Fibroblast of skin of abdomen (primary cell): ENCODE data around the gene MAP4K4.

Experiments
- DNase-seq: peaks from one replicate; pipeline ENCODE4 v3.0.0-alpha.2; 2013

Gene MAP4K4

DNA sequence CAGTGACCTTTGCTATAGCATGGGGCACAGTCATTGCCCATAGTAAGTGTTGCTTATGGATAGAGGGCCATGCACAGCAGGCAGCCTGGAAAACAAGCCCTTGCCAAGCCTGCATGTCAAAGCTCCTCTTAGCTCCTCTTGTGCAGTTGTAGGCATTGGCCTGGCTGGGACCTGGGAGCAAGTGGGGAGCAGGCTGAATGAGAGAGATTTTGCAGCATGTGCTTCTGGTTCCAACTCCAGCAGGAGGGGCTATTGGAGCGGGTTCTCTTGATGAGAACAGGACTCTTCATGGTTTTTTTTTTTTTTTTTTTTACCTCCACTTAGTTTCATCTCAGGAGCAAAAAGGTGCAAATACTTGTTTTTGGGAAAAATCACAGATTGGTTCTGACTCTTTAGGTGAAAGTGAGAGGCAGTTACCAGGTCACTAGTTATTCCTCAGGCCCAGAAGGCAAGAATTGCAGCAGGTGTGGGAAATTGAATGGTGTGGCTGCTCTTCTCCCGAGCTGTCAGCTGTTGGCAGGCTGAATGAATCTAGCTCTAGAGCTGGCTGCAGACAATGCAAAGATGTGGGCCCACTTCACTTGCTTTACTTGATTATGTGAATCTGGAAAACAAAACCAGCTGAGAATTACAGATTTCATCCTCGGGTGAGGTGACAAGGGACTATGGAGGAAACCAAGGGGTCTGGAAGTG is 95.9 kb downstream of the MAP4K4 start:
- peak; percentile 20 for DNase-seq

DNA sequence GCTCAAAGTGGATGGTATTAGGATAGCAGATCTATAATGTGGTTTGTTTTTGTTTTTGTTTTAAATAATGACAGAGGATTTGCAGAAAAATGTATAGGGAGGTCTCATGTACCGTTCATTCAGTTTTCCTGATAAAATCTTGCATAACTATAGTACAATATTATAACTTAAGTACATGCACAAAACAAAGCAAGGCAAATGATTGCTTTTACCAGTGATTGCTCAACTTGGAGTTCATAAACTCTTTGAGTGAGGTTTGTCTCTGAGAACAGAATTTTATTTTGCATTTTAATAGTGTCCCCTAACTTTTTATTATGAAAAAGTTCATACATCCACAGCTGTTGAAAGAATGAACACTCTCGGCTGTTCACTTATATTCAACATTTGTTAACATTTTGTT is 96.6 kb downstream of the MAP4K4 start:
- no peak for DNase-seq

DNA sequence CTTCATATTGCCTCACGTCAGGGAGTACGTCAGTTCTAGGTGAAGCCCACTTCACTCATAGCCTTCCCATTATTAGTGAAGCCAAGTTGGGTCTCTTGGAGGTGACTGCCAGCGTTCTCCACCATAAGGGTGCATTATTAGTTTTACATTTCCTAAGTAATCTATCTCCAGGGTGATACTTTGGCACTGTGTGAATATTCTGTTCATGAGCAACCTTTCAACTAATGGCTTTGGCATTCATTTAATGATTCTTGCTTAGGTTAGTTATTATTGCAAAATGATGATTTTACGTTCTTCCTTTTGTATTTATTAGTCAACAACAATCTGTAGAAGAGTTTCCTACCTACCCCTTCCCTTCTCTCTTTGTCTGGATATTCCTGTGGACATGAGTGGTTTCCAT is 97.5 kb downstream of the MAP4K4 start:
- no peak for DNase-seq

DNA sequence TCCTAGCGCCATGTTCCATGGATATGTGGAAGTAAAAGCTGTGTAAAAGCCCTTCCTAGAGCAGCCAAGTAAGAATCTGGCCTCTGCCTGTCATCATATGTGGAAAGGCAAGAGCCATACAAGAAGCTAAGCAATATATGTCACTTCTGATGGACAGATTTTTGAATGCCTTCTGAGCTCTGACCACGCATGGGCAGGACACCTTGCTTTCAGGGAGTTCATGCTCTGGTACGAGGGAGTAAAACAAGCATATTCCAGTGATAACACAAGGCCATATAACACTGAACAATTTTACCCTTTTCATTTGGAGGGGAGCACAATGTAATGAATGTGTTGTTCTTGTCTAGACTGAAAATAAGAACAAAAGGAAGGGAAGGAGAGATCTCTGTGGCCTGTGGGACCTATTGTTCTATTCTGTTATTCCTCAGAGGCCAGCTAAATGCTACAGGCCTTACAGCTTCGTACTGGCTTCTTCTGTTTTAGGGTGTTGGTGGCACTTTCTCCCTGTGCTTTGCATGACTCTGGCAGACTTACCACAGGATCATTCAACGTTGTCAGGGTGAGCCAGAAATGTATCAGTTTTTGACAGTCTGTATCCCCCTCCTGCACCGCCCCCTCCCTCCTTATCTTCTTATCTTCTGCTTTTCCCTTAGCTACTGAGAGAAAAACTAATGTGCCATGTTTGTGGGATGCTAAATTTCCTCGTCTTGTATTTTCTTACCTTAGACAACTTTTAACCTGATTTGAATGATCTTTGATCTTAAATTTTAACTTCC is 99.5 kb downstream of the MAP4K4 start:
- no peak for DNase-seq

DNA sequence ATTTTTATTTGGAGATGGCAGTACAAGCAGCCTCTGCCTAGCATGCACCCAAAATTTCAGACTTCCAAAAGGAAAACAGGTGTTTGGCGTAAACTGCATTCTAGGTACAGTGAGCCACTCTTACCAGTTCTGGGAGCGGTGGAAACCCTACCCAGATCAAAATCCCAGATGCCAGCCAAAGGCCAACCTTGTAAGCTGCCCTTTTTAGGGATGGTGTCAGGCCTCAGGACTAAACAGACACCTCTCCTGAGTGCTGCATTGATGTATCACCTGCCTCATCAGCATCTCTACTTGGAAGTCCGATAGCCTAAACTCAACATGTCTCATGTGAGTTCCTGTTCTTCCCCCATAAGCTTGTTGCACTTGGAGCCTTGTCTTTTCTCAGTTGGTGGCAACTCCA is 104.0 kb downstream of the MAP4K4 start:
- DNase-seq, result no peak

DNA sequence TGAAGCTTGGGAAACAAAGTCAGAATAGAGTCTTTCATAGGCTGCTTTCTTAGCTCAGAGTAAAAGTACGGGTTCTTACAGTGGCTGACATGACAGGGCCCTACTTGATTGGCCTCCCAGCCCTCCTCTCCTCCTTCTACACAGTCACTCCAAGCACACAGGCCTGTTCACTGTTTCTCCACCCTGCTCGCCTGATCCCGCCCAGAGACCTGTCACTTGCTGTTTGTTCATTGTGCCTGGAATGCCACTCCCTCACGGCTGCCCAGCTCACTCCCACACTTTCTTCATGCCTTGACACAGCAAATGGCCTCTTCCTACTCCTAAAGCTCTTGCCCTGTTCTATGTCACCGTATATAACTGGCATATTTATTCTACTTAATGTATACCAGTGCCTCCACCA is 104.8 kb downstream of the MAP4K4 start:
- DNase-seq, result no peak

DNA sequence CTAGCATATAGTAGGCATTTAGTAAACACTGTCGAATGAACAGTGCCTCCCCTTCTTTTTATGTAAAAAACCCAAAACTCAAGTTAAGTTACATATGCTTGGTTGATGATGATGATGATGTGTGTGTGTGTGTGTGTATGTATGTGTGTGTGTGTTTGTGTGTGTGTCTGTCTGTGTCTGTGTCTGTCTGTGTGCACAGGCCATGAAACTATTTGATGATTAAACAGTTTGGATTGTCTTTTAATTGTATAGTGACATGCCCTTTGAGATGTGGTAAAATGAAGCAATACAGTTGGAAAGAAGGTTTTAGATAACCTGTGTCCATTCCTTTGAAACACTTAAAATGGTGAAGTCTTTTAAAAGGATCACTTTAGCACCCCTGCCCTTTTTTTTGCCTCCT is 105.6 kb downstream of the MAP4K4 start:
- peak; percentile 83 for DNase-seq

DNA sequence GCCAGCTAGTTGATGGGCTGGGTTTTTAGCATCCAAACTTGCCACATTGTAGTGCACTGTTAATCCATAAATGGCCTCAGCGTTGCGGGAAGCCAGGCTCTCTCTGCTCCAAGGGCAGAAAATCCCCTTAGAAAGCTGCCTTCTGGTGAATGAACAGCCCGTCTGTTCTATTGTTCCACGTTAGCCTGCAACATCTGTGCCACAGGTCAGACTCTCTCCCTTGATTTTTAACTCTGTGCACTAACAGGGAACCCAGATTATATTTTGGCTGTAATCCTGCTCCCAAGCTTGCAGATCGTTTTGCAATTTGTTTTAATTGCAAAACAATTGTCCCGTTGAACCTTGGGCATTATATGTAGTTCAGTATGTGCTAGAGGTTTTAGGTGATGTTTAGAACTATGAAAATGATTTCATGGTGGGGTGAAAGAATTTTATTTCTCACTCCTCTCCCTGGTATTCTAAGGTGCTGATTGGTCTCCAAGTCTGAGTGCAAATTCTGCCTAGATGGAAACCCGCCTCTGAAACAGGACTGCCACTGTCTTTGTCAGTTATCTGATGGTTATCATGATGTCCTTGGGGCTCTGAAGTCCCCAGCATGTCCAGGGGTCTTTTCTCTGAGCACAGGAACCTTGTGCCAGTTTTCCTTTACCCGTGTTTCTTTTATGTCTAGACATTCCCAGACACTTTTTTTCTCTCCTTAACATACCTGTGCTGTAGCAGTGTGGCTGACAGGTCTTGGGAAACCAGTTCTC is 106.6 kb downstream of the MAP4K4 start:
- no peak for DNase-seq

DNA sequence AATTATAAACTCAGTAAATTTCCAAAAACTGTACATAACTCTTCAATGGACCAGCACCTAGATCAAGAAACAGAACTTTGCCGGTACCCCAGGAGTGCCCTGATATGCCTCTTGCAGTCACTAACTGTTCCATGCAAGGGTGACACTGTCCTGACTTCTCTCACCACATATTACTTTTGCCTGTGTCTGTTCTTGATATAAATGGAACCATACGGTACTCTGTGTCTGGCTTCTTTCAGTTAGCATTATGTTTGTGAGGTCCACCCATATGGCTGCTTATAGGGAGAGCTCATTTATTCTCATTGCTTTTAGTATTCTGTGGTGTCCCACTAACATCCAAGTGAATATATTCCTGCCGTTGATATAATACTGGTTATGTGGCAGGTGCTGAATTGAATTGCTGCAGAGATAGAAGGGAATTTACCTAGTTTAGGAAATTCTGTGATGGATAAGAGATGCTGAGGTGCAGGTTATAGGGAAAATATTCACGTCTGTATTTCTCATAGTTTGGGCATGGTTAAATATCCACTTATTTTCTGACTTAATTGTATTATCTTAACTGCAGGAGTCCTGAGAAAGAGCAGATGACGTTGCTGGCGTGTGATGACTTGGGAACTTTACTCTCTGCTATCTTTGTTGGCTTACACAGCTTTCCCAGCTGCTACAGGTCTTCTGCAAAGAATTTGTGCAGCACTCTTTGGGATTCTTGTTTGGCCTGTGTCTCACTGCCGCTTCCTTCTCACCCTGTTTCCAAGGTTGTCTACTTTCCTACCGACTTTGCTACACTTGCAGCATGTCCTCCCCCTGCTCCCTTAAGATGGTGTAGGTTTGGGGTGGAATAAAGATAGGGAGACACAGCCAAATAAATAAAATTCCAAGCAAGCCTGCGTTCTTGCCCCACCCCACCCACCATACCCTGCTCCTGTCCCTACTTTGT is 107.9 kb downstream of the MAP4K4 start:
- DNase-seq, result peak; percentile 40

DNA sequence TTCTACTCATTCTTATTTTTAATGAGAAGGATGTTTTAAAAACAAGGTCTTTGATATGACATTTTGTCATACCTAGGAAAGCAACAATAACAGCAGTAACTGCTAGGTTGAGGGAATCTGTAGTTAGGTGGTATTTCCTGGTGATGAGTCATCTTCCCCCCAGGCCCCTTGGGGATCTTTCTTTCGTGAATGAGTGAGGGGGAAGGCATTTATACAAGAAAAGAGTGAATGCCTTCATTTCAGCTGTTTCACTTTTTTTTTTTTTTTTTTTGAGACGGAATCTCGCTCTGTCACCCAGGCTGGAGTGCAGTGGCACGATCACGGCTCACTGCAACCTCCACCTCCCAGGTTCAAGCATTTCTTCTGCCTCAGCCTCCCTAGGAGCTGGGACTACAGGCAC is 108.6 kb downstream of the MAP4K4 start:
- peak; percentile 91 for DNase-seq

DNA sequence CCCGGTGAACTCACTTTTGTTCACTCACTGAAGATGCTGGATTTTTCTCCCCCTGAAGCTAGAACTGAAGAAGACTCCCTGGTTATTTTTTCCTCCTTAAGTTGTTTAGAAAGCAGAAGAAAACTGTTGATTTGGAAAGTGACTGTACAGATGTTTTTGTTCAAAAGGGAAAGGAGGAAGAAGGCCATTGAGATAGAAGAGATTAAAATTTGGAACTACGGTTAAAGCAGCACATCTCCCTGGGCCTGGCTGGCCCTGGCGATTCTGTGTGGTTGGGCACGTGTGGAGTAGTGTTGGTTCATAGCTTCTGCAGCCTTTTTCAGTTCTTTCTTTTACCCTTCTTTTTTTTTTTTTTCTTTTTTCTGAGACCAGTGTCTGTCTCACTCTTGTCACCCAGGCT is 109.2 kb downstream of the MAP4K4 start:
- DNase-seq, result no peak

DNA sequence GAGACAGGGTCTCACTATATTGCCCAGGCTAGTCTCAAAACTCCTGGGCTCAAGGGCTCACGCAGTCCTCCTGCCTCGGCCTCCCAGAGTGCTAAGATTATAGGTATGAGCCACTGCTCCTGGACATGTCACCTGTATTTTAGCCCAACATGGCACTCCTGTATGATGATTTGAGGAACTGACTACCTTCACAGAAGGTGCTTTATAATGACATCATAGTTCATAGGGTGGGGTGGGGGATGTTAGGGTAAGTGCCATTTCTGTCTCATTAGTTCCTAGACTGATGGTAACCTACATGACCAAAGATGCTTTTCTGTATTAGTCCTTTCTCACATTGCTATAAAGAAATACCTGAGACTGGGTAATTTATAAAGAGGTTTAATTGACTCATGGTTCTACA is 109.7 kb downstream of the MAP4K4 start:
- no peak for DNase-seq

DNA sequence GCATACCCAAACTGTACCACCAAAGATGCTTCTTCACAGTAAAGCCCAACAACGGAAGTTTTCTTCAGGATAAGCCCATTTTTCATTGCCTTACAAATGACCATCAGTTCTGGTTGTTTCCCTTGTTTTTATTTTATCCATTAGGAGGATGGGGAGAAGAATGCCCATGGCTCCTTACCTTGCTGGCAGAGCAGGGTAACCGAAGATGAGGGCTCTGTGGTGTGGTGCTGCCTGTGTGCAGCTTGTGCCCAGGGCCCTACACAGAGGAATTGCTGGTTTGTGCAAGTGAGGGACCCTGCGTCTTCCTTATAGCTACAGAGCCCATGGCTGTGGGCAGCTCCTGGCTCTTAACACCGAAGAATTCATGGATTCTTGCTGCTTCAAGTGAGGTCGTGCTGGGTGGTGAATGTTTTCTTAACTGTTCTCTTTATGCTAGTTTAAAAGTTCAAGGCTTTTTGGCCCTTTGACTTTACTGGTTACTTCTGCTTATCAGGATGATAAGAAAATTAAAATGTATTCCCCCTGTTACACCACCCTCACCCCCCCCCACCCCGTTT is 110.6 kb downstream of the MAP4K4 start:
- no peak for DNase-seq

DNA sequence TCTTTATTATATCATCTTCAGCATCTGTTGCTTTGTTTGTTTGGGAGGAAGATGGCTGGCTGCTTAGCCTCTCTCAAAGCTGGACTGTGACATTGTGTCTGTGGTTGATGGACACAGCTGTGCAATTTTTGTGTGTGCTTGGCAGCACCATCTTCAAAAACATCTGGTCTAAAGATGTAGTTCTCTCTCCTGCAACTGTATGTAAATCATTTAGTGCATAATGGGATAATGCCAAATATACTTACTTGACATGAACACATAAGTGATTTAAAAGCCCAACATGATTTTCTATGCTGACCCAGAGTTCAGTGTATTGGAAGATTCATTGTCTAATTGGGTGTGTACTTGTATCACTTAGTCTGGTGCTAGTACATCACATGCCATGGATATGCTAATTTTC is 112.2 kb downstream of the MAP4K4 start:
- peak; percentile 81 for DNase-seq

DNA sequence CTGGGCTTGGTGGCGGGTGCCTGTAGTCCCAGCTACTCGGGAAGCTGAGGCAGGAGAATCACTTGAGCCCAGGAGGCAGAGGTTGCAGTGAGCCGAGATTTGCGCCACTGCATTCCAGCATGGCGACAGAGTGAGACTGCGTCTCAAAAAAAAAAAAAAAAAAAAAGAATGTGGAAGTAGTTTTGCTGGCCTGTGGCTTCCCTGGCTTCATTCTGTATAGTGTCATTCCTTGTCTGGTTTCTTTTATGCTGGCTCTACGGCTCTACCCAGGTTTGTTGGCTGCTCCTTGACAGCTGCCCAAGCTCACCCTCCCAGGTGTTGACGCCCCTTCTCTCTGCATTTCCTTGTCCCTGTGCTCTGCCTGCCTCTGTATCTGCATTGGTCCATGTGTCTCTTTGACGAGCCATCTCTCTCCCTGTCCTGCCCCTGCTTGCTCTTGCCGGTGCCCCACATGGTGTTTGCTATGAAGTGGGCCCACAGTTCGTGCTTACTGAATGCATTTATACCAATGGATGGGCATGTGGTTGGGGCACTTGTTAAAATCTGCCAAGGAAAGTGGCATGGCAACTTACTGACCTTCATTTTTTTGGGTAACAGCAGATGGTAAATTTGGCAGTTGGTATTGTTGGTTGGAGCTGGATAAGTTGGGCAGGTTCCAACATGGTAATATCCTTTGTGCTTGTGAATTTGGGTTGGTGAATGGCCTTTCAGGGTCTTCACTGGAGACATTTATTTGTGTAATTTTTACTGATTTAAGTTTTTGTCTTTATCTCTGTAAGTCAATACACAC is 113.9 kb downstream of the MAP4K4 start:
- DNase-seq, result peak; percentile 34

DNA sequence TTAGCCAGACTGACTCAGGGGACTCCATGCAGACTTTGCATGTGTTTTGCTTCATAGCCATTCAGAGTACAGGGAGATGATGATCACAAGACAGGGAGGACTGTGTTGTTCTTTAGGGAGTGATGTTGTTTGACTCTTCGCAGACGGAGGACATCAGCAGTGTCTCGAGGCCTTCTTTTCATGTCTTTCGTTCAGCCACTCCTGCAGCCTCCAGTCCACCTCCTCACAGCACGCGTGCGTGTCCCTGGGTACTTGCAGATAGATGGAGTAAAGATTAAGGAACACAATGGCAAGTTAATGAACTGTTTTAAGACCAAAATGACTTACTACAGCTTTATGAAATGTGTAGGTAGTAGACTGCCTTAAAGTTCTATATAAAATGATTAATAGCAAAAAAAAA is 114.7 kb downstream of the MAP4K4 start:
- DNase-seq, result no peak

DNA sequence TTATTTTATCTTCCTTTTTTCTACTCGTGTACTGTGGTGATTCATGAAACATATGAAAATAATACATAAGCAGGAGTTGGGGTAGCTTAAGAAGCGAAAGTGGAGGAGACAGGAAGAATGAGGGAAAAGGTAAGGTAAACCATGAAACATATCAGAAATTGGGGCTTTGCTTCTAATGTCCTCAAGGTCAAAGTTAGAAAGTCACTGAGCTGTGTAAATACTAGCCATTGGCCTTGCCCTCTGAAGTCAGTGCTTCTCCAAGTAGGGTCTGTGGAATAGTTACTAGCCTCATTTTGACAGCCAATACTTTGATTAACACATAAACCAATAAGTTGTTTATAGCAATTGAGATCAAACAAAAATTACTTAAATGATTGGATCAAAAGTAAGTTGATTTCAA is 117.2 kb downstream of the MAP4K4 start:
- DNase-seq, result no peak

DNA sequence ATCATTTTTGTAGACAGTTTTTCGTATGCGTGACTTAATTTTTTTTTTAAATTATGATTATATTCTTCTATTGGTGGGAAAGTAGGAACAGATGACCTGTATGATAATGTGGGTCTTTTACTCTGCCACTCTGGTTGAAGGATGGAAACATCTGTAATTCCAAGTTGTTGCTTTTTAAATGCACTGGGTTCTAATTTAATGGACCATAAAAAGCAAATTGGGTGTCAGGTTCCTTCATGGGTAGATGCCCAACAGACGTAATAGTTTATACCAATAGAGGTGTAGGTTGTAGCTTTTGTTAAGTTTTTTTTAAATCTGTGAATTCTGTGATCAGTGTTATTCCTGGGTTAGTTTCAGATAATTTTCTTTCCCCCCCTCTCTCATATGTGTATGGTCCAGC is 117.6 kb downstream of the MAP4K4 start:
- DNase-seq, result no peak

DNA sequence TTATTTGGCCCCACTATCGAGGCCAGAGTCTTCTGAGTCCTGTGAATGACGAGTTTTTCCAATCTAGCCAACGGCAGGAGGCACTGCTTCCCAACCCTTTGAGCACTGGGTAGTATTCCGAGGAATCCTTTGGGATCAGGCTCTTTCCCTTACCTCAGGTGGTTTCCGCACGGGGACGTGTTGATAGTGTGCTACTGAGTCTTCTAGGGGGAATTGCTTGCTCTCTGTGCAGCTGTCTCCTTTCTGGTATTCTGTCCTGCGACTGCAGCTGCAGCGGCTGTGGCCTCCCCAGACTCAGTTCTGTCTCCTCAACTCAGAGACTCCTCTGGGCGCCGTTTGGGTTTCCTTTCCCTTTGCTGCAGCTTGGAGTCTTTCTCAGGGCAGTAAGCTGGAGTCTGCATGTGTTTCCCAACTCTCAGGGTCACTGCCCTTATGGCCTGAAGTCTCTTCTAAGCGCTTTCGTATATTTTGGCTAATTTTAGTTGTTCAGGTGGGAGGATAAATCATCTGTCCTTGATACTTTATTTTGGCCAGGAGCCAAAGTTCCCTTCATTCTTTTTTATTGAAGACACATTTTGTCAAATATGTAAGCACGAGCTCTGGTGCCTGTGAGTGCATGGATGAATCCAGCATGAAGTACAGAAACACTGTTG is 118.4 kb downstream of the MAP4K4 start:
- peak; percentile 61 for DNase-seq

DNA sequence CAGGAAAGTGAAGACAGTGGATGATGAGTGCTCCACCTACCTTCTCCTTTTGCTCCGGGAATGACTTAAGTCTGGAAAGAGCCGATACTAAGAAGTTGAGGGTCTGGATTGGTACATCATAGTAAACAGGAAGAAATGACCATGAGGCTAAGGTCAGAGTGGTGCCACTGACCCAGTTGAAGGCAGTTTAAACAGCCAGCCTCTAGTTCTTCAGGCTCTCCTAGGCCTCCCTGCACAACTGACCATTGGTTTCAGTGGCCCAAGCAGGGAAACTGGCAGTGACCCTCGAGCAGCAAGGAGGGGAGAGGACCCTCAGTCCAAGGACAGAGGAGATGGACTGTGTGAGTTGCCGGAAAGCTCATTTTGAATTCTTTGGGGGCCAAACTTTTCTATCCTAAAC is 119.1 kb downstream of the MAP4K4 start:
- no peak for DNase-seq

DNA sequence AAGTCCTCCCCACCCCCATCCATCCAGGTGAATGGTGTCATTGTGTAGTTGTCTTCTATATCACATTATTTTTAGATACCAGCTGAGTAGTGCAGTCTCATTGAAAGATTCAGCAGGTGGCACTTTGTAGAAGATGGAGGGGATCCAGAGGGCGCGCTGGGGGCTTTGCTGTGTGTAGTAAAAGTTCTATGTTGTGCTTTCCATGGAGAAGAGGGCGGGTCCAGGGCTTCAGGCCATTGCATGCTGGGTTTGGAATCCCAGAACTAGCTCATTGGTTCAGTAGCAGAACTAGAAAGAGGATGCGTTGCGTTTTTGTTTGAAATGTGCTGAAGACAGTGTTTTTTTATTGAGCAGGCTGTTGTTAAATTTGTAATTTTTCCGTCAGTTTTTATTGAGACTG is 120.0 kb downstream of the MAP4K4 start:
- DNase-seq, result no peak
